ENCODE data around the gene CNKSR2. TPM values are rescaled to one million over a fixed set of nuclear protein-coding genes. Genes with fewer than 3 reads are reported as not detected.

Gene CNKSR2
- total RNA-seq, 3 donors from 2014 or later, result 4.9 to 11.2 (median 5.4) TPM

DNA sequence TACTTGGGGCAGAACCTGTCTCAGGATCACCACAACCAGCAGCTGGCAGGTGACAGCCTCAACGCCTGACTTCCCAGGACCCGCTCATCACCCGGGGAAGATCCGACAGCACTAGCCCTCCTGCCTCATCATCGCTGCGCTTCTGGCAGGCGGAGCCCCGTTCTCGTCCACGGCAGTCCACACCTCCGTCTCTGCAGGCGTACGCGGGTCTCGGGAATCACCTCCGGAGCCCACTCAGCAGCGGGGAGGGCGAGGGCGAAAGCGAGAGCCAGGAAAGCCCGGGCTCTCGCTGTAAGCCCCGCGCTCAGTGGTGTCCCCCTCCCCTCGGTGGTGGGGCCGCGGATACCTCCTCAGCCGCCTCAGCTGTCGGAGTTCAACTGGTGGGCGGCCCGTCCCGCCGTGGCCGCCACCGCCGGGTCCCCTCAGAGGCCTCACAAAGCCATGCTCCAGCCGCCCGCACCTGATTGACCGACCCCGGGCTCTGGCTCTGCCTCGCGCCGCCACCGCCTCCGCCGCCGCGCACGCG lies 518 bp upstream of the CNKSR2 start:
- intact Hi-C loops (cut with DNase I; ENCODE audit: low total_unique reads), result no loop called here
- DNase-seq (ENCODE audit: low spot score in 2 of 2), result no peak
- peaks cover 0 to 26% of the 10 kb centered on the region in 2 donors for H3K27me3 ChIP-seq
- H3K36me3 ChIP-seq, result no peaks in the 10 kb centered on the region
- peak overlapping the region in 1 of 2 donors; percentile 32 for H3K27ac ChIP-seq
- no peaks in the 10 kb centered on the region for H3K4me1 ChIP-seq
- H3K4me3 ChIP-seq, result peak overlapping the region; percentile 57 to 69 (median 58)
- no peaks in the 10 kb centered on the region for H3K9me3 ChIP-seq
- no peak for TF ChIP-seq POLR2A (IDR thresholded peaks at IDR 0.05)
- TF ChIP-seq POLR2AphosphoS5 (IDR thresholded peaks at IDR 0.05), result no peak
- TF ChIP-seq, protein P1, sequence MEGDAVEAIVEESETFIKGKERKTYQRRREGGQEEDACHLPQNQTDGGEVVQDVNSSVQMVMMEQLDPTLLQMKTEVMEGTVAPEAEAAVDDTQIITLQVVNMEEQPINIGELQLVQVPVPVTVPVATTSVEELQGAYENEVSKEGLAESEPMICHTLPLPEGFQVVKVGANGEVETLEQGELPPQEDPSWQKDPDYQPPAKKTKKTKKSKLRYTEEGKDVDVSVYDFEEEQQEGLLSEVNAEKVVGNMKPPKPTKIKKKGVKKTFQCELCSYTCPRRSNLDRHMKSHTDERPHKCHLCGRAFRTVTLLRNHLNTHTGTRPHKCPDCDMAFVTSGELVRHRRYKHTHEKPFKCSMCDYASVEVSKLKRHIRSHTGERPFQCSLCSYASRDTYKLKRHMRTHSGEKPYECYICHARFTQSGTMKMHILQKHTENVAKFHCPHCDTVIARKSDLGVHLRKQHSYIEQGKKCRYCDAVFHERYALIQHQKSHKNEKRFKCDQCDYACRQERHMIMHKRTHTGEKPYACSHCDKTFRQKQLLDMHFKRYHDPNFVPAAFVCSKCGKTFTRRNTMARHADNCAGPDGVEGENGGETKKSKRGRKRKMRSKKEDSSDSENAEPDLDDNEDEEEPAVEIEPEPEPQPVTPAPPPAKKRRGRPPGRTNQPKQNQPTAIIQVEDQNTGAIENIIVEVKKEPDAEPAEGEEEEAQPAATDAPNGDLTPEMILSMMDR (IDR thresholded peaks at IDR 0.05), result no peak

DNA sequence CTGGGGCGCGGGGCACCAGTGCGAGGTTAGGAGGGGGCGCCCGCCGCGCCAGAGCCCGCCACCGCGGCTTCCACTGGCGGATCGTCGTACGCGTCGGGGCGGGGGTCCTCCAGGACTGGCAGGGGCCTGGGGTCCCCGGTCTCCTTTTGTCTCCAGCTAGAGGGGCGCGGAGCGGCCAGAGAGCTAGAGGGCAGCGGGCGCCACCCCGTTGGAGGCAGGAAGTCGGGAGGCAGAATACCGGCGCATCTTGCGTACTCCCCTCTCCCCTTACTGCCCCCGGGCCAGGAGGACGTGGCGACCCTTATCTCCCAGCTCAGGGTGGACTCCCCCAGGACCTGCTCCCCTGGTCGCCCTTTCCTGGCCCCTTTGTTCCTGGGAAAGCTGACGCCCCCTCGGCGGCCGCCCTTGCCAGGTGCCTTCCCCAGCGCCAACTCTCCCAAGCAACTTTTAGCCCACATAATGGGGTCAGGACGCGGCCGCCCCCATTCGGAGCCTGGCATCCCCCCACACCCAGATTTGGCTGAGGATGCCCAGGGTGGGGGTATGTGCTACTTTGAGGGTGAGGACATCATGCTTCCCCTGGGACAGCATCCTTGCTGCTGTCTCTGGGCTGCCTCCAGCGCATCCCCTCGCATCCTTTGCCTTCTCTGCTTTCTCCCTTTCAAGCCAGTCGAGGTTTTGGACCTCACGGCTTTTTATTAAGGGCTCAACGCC lies 933 bp downstream of the CNKSR2 start:
- intact Hi-C loops (cut with DNase I; ENCODE audit: low total_unique reads), result no loop called here
- no peaks in the 10 kb centered on the region for H3K36me3 ChIP-seq
- TF ChIP-seq, protein P1 (IDR thresholded peaks at IDR 0.05), result no peak
- H3K4me3 ChIP-seq, result peak overlapping the region; percentile 57 to 69 (median 58)
- peak overlapping the region in 1 of 2 donors; percentile 4 for H3K27ac ChIP-seq
- H3K9me3 ChIP-seq, result no peaks in the 10 kb centered on the region
- no peaks in the 10 kb centered on the region for H3K4me1 ChIP-seq
- no peak for DNase-seq (ENCODE audit: low spot score in 2 of 2)
- peaks cover 0 to 26% of the 10 kb centered on the region in 2 donors for H3K27me3 ChIP-seq

DNA sequence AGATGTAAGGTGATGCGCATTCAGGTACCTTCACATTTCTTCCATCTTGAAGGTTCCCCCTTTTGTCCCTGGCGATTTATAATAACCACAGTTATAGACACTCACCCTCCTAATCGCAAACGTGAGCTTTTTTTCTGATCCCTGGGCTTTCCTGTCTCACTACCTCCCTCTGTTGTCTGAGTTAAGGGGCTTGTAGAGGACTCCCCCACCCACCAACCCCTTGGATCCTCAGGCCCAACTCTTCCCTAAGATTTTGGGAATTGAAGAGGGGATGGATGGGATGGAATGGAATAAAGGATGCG lies 1.4 kb downstream of the CNKSR2 start:
- intact Hi-C loops (cut with DNase I; ENCODE audit: low total_unique reads), result no loop called here
- peak overlapping the region; percentile 57 to 69 (median 58) for H3K4me3 ChIP-seq

DNA sequence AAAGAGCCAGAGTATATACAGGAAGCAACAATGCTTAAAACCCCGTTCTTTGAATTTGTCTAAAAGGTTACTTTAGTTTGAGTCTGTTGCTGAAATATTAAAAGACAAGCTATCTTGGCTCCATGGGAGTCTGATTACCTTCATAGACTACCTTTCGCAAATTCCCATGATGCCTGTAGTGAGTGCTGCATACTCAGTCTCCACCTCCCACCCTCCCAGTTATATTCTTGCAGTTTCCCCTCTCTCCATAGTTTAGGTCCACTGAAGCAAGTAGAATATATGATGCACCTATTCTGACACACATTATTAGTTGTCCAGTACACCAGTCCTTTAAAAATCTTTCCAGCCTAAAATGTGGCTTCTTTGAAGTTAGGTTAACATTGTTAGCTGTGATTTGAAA lies 2.4 kb downstream of the CNKSR2 start:
- no peak overlapping the region for H3K27ac ChIP-seq
- no peak for DNase-seq (ENCODE audit: low spot score in 2 of 2)
- no peaks in the 10 kb centered on the region for H3K9me3 ChIP-seq
- H3K36me3 ChIP-seq, result no peaks in the 10 kb centered on the region
- intact Hi-C loops (cut with DNase I; ENCODE audit: low total_unique reads), result no loop called here
- no peak for TF ChIP-seq POLR2A (IDR thresholded peaks at IDR 0.05)
- TF ChIP-seq, protein P1 (IDR thresholded peaks at IDR 0.05), result no peak
- no peak for TF ChIP-seq POLR2AphosphoS5 (IDR thresholded peaks at IDR 0.05)
- H3K27me3 ChIP-seq, result peaks cover 0 to 26% of the 10 kb centered on the region in 2 donors
- no peak overlapping the region for H3K4me3 ChIP-seq
- H3K4me1 ChIP-seq, result no peaks in the 10 kb centered on the region

More for the DNA sequence above, 1.4 kb downstream of the CNKSR2 start:
- peaks cover 0 to 26% of the 10 kb centered on the region in 2 donors for H3K27me3 ChIP-seq
- no peak for DNase-seq (ENCODE audit: low spot score in 2 of 2)
- no peak overlapping the region for H3K27ac ChIP-seq
- TF ChIP-seq POLR2A (IDR thresholded peaks at IDR 0.05) (no peak), POLR2AphosphoS5 (IDR thresholded peaks at IDR 0.05) (no peak)
- TF ChIP-seq, protein P1 (IDR thresholded peaks at IDR 0.05), result no peak
- H3K4me1 ChIP-seq, result no peaks in the 10 kb centered on the region
- no peaks in the 10 kb centered on the region for H3K9me3 ChIP-seq
- H3K36me3 ChIP-seq, result no peaks in the 10 kb centered on the region

DNA sequence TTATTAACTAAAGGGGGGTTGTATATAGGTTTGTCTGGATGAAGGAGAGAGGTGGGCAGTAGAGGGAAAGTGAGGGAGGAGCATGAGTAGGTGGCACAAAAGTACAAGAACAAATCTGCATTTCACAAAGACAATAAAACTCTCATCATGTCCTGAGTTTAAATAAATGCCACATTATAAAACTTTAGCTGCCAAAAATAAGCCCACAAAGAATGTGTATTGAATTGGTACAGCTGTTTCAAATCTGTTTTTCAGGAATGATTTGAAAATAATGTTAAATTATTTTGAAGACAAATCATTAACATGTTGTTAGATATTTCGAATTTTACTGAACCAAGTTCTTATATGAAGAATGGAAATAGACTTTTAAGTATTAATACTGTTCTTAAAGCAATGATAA lies 5.8 kb downstream of the CNKSR2 start:
- H3K36me3 ChIP-seq, result no peaks in the 10 kb centered on the region
- peaks cover 0 to 16% of the 10 kb centered on the region in 2 donors for H3K27me3 ChIP-seq
- no peaks in the 10 kb centered on the region for H3K9me3 ChIP-seq
- H3K27ac ChIP-seq, result no peak overlapping the region
- TF ChIP-seq, protein P1 (IDR thresholded peaks at IDR 0.05), result no peak
- TF ChIP-seq POLR2AphosphoS5 (IDR thresholded peaks at IDR 0.05), result no peak
- no peak for TF ChIP-seq POLR2A (IDR thresholded peaks at IDR 0.05)
- no peak overlapping the region for H3K4me3 ChIP-seq
- intact Hi-C loops (cut with DNase I; ENCODE audit: low total_unique reads), result no loop called here
- H3K4me1 ChIP-seq, result no peaks in the 10 kb centered on the region
- DNase-seq (ENCODE audit: low spot score in 2 of 2), result no peak
